Middle frontal gyrus (tissue), 1 donor: ENCODE data around the gene MAD1L1.

Experiments used
- DNase-seq: peaks from one replicate; pipeline ENCODE4 v3.0.0-alpha.2; 2015; ENCODE audit warnings: low spot score; ENCODE audit errors: extremely low spot score

The MAD1L1 gene

DNA sequence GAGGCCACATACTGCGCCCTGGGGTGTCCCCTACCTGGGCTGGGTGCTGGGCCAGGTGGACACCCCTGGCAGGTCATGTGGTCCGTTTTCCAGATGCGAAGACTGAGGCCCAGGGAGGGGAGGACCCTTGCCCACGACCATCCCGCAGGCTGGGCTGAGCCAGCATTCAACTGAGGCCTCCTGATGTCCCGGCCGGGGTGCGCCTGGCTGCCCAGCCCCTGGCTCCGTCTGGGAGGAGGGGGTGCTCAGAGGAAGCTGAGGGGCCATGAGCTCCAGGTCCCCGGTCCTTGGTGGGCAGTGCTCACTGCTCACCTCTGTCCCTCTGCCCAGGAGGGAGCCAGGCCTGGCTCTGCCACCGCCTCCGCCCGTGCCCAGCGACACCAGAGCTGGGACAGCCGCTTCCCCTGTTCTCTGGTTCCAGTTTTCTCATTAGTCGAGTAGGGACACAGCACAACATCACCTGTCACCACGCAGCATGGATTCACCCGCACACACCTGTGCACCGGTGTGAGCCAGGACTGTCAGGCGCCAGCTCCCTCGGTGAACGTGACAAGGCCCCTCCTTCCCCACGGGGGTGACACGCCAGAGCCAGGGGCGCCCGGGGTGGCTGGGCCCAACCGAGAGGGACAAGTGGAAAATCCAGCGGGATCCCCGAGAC, 423.0 kb downstream of the MAD1L1 start:
- no peak for DNase-seq

GRCh38 chr7:1809070-1809469, 423.7 kb downstream of the MAD1L1 start:
- no peak for DNase-seq

DNA sequence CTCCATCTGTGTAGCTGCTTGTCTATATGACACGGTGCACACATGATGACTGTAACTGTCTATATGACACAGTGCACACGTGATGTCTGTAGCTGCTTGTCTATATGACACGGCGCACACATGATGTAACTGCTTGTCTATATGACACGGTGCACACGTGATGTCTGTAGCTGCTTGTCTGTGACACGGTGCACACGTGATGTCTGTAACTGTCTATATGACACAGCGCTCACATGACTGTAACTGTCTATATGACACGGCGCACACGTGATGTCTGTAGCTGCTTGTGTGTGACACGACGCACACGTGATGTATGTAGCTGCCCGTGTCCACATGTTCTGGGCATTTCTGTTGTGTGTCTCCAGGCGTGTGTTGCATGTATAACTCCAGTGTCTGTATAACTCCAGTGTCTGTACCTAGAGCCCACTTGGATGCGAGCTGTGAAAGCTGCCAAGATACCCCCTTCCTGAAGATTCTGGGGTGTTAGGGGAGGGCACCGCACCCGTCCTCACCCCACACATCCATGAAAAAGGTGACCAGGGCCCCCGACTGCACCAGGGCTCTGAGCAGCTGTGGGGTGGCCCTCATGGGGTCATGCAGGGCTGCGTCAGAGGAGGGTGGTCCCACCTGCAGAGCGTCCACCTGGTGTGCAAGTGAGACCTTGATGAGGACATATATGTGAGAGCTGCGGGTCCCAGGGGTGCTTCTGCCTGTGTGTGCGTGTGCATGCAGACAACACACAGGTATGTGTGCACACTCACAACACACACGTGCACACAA, 424.7 kb downstream of the MAD1L1 start:
- no peak for DNase-seq

- DNase-seq, result no peak
Observed at GRCh38 chr7:1806354-1806753, 426.4 kb downstream of the MAD1L1 start.

DNA sequence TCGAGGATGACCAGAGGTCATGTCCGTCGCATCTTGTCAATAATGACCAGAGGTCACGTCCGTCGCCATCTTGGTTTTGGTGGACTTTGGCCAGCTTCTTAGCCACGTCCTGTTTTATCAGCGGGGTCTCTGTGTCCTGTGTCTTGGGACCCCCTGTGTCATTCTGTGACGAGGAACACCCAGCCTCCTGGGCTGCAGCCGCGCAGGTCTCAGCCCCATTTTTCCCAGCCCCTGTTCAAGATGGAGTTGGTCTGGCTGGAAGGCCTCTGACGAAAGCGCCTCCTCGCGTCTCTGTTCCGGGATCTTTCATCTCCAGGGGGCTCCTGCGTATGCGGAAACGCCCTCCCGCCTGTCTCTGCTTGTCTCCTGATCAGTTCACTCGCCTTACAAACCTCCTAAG, 428.4 kb downstream of the MAD1L1 start:
- DNase-seq, result no peak

GRCh38 chr7:1802899-1803298, 429.8 kb downstream of the MAD1L1 start:
- DNase-seq, result no peak

- no peak for DNase-seq
Observed at GRCh38 chr7:1800902-1801301, 431.8 kb downstream of the MAD1L1 start.

DNA sequence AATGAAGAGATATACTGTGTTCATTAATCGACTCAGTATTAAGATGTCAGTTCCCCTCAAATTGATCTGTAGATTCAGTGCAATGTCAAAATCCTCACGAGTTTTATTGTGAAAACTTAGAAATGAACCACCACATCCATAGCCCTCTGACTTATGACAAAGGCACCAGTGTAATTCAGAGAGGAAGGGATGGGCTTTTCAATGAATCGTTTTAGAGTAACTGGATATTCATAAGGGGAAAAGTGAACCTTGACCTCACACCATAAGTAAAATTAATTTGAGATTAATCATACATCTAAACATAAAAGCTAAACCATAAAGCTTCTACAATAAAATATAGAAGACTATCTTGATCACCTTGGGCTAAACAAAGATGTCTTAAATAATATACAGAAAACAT, 434.6 kb downstream of the MAD1L1 start:
- no peak for DNase-seq

- DNase-seq, result no peak
Observed at GRCh38 chr7:1794888-1795542, 437.7 kb downstream of the MAD1L1 start.

DNA sequence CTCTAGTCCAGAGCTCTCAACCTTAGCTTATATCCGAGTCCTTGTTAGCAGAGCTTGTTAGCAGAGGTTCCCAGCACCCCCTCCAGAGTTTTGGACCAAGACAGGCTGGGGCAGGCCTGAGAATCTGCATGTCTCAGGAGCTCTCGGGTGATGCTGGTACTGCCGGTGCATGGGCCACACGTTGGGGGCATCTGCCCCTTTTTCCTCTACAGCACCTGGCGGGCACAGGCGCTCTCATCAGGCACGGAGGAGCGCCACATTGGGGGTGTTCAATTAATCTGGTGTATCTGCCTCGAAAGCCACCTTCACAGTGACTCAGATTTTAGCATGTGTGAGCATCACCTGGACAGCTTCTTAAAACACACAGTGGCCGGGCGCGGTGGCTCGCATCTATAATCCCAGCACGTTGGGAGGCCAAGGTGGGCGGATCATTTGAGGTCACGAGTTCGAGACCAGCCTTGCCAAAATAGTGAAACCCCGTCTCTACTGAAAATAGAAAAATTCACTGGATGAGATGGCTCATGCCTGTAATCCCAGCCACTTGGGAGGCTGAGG, 445.0 kb downstream of the MAD1L1 start:
- no peak for DNase-seq

- no peak for DNase-seq
Observed at GRCh38 chr7:1787241-1787640, 445.5 kb downstream of the MAD1L1 start.

DNA sequence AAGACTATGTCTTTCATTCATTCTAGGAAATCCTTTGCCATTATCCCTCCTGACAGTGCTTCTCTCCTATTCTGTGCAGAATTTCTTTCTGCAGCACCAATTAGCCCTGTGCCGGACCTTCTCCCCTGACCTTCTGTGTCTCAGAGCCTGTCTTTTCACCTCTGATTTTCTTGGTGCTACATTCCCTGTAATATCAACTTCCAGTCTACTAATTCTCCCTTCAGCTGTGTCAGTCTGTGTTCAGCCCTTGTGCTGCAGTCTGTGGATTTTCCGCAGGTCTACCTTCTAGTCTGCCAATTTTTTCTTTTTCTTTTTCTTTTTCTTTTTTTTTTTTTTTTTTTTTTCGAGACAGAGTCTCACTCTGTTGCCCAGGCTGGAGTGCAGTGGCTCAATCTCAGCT, 446.9 kb downstream of the MAD1L1 start:
- no peak for DNase-seq

- no peak for DNase-seq
Observed at GRCh38 chr7:1781369-1781768, 451.4 kb downstream of the MAD1L1 start.

GRCh38 chr7:1779445-1779844, 453.3 kb downstream of the MAD1L1 start:
- DNase-seq, result no peak

DNA sequence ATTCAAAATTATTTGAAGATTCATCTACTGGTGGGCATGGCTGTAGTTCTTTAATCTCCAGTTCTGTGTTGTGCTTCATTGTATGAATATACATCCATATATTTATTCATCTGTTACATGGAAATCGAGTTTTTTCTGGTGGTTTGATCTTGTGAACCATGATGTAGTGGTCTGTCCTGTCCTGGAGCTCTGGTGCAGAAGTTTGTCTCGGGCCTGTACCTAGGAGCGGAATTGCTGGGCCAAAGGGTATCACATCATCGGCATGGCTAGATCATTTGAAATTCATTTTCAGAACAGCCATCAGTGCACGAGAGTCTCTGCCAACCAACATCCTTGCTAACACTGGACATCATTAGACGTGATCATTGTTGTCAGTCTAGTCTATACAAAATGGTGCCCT, 455.6 kb downstream of the MAD1L1 start:
- DNase-seq, result no peak

- DNase-seq, result no peak
Observed at GRCh38 chr7:1775389-1775788, 457.4 kb downstream of the MAD1L1 start.

- DNase-seq, result no peak
Observed at GRCh38 chr7:1770331-1770730, 462.4 kb downstream of the MAD1L1 start.

GRCh38 chr7:1769286-1770200, 463.2 kb downstream of the MAD1L1 start:
- DNase-seq, result no peak

DNA sequence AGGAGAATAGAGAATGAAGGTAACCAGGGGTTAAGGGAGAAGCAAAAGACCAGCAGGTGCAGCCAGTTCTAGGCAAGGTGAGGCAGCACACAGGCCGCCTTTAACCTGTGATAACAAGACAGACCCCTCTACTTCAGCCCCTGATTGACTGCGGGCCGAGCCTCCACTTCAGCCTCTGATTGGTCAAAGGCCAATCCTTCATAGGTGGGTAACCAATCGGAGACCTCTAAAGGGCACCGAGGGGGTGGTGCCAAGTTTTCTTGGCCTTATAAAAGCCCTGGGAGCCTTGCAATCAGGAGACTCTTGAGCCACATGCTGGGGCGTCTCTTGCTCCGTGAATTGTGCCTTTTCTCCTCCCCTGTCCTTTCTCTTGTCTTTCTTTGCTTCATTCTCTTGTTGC, 463.9 kb downstream of the MAD1L1 start:
- no peak for DNase-seq

GRCh38 chr7:1767524-1767923, 465.2 kb downstream of the MAD1L1 start:
- DNase-seq, result no peak
